ENCODE measurements around the gene HNRNPH1.

The HNRNPH1 gene

DNA sequence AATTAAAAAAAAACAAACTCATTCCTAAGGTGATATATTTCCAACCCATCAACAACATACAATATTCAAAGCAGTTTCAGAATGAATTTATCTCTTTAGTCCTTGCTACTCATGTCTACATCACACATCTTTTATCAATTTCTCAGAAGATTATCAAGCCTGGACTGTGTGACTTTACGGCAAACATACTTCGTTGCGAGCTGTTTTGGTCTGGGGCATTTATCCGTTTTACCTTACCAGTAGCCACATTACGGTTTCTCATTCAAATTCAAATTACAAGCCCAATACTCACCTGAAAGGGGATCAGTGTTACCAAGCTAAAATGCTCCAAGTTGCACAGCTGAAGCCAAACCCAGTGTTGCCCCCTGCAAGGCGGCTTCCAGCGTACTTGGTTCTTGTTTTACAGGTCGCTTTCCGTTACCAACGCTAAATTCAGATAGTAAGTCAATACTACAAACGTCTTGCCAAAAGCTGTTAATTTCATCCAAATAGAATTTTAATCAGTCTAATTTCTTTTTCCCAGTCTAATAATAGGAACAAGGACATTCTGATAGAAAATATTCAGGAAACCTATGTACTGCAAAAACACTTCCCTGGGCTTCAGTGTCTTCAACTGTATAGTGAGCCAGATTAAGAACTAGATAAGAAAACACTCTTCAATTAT, 1.8 kb downstream of the HNRNPH1 start:
- DNase-seq = no peak

DNA sequence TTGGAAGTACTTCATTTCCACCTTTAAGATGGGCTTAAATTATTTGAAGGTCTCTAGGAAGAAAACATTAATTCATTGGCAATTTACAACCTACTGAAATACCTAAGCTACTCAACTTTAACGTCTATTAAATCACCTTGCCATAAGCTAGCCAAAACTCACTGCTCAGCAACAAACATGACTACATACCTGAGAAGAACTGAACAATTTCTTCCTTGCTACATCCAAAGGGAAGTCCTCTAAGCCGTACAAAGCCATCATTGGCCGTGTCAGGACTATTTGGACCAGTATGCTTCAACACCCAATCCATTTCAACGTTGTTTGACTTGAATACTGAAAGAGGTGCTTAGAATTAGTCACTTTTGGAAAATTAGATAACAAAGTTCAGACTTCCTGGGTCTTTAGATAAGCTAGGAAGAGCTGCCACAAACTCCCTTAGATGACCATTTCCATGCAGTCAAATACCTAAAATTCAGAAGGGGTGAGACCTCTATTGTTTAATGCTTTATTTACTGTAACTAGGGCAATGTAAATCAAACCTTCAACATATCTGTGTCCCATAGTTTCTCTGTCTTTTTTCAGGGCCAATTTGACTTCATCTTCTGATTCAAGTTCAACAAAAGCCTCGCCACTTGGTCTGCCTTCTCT, 2.6 kb downstream of the HNRNPH1 start:
- no peak for DNase-seq

DNA sequence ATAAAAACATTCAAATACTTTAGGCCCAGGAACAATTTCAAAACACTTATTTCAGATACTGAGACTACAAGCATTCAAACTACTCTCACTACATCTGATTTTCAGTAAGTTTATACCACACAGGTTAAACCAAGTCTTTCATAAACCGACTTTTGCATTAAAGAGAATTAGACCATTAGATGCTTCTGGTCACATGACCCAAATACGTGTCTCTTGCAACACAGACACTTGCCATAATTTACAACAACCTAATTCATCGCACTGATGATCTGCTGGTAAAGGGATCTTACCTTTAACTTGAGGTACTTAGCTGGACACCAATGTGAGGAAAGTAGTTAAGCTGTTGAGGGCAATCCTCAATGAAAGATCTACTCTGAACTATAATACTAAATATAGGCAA, 3.2 kb downstream of the HNRNPH1 start:
- no peak for DNase-seq

DNA sequence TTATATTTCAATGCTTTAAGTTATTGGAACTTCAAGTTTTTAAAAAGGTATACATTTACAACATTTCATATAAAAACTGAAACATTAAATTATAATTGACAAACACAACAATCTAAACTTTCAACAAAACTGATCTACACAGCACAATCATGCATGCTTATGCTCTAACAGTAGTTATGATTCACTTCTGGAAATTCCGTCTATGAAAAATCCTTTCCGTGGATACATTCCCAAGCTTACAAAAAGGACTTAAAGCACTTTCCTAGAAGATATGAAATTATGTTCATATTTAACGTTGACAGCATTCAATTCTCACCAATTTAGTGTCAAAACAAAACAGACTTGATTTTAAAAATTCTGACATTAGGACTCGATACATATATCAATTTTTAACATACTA, 3.7 kb downstream of the HNRNPH1 start:
- no peak for DNase-seq

DNA sequence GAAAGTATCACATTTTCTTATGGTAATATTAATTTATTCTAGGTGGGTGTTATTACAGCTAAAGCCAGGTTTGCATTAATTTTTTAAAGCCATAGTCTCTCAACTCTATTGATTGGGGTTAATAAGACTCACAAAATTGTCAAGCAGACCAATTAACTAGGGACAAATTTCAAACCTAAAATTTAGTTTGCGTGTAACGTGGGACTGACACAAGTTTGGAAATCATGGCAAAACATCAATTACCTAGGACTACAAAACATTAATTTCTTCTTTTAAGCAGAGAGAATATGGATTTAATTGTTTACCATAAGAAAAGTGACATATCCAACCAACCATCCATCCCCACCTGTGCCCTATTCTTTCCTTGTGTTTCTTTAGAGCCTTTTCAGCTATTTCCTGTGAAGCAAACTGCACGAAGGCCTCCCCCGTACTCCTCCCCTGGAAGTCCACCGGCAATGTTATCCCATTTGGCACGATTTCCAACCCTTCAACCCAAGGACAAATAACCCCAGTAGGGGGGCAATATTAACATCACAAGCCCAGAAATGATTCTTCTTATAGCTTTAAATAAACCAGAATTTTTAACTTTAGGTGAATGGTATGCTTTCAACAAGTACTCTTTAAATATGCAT, 4.4 kb downstream of the HNRNPH1 start:
- no peak for DNase-seq

DNA sequence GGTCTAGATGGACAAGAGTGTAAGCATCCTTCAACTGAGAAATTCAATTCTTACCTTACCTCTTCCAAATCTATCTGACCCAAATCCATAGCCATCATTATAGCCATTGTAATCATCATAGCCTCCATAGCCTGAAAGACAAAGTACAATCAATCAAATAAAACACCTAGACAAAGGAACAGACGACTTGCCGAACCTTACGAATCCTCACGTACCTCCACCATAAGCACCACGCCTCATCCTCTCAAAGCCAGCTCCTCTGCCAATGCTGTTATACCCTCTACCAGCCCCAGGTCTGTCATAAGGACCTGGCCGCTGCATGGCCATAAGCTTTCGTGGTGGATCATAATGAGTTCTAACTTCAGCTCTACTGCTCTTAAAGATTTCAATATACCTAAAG, 5.5 kb downstream of the HNRNPH1 start:
- no peak for DNase-seq

DNA sequence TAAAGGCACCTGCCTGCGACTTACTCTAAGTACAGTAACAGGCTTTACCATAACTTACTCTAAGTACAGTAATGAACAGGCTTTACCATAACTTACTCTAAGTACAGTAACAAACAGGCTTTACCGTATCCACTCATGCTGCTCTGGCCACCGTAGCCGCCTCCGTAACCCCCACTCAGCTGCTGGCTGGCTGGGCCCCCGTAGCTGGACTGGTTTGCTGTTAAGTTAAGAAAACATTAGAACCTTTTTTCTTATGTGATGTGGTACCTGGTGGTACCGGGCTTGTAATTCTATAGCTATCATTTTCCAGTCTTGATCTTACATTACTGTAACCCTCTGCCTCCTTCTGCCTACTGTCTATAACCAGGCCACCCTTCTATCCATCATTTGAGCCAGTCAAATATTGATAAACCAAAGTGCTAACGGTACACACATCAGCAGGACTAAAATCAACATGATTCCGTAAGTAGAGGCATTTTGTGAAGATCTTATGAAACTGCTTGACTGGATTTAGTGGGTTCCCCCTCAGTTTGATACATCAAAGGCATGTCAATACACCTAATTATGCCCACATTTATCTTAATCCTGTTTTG, 7.4 kb downstream of the HNRNPH1 start:
- no peak for DNase-seq

DNA sequence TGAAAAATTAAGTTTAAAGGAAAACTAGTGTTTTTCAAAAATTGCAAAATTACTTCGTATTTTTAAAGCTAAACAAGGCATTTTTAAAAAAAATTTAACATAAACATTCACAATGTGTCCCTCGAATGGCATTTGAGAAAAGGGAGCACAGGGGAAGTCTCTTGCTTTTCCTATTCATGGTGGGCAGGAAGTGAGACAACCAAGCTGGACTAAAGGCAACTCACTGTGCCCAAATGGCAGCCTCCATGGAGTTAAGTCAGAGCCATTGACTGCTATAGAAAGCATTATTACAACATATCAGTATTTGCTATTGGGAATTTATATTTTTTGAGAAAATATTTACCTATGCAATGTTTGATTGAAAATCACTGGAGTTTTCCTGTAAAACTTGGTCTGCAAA, 8.3 kb downstream of the HNRNPH1 start:
- no peak for DNase-seq

DNA sequence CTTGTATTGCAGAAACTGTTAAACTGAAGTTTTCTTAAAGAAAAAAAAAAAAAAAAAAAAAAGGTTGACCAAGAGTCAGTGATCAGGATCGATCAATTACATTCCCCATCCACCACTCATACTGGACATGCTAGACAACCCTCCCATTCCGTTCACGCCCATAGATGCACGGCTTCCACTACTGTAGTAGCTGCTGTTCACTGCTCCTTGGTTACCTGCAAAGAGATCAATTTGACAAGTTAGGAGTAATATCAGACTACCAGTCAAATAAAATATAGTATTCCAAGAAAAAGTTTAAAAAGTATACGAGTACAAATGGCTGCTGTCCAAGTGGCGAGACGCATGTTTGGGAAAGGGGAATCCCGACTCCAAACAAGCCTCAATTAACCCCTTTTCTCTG, 8.7 kb downstream of the HNRNPH1 start:
- DNase-seq = no peak

DNA sequence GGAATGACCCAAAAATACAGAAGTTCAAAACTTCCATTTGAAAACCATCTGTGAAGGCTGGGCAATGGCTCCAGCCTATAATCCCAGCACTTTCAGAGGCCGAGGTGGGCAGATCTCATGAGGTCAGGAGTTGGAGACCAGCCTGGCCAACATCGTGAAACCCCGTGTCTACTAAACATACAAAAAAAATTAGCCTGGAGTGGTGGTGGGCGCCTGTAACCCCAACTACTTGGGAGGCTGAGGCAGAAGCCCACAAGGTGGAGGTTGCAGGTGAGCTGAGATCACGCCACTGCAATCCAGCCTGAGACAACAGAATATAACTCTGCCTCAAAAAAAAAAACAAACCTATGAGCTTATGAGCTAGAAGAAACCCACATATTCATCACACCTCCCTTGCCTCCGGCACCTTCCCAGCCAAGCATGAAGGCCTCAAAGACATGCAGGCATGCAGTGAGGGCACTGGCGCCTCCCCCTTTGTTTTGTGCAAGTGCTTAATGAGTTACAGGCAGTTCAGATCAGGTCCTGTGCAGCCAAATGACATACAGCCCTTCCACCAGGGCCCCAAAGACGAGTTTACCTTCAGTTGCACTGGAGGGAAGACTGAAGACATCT, 9.9 kb downstream of the HNRNPH1 start:
- DNase-seq = no peak

DNA sequence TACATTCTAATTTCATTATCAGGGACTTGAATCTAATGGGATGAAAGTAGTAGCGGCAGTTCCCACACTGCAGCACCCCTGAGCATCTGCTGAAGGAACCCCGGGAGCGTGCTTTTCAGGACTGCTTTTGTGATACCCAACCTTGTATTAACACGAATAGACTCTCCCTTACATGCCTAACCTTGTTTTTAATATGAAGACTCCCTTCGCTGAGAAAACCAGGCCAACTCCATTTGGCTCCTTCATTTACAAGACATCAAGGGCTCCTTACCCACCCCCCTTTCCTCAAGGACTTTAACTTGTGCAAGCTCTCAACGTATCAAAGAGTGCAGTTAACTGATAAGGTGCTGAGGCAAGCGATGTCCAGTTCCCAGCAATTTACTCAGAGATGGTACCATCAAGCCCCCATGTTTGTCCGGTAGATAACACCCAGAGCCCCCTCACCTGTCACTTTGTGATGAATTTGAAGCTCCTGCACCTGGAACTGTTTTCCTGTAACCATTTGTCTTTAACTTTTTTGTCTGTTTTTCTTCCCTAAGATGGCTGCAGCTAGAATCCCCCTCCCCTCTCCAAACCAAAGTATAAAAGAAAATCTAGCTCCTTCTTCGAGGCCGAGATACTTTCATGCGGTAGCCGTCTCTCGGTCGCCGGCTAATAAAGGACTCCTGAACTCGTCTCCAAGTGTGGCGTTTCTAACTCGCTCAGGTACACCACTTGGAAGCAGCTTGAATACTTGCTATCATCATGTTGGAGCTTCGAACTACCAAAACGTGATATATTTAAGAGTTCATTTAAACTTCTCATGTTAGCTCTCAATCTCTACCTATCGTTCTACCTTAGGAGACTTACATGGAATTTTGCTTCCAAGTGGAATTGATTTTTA, 10.7 kb downstream of the HNRNPH1 start:
- DNase-seq = no peak

DNA sequence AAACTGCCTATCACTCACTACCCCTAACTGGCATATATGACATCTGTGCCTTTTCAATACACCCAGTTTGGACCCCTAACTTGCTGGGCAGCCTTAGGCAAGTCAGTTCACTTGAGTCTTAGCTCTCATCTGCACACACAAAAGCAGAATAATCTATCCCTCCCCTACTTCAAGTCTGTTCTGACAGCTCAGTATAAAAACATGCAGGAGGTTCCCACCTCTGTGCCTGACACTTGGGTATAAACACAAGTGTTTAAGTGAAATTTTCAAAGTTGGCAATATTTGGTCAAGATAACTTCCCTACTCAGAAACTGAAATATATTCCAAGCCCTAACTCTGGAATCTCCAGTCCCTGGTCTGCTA, 12.6 kb downstream of the HNRNPH1 start:
- no peak for DNase-seq

DNA sequence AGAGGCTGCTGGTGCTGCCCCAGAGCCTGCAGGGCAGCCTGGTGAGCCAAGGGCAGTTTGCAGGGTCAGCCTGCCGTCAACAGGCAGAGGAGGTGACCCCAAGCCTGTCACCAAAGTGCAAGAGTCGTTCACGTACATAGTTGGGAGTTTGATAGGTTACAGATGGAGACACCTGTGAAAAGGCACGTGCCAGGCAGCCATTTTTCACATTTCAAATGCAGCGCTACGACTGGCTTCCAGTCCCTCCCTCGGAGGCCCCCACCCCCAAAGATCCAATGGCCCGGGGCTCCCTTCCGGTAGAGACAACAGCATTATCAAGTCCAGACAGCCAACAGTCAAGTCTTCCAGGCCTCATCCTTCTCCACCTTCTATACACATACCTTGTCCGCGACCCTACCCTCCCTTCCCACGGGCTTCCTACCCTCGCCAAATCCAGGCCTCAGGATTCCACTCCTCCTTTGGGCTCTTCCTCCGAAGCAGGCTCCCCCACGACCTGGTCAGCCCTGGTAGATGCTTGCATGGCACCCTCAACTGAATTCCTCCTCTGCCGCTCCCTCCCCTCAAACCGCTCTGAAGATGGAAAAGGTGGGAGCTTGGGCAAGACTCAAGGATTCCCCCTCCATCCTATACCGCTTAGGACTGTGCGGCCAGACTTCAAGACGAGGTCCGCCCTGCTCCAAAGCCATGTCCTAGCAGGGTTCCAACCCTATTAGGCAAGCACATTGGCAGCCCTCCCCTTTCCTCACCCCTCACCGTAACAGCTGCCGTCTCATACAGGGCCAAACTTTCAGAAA, 13.2 kb downstream of the HNRNPH1 start:
- DNase-seq = no peak

DNA sequence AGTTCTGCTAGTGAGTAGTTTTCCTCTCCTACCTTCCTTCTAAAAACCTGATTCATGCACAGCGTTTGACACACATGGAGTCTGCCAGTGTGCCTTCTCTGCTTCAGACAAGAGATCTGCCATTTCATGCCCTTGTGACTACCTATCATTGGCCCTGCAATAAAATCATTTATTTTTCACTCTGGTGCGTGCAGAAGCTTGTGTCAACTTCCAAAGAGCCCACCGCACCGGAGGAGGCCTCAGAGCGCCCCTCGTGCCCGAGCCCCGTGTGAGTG, 13.7 kb downstream of the HNRNPH1 start:
- DNase-seq = no peak

DNA sequence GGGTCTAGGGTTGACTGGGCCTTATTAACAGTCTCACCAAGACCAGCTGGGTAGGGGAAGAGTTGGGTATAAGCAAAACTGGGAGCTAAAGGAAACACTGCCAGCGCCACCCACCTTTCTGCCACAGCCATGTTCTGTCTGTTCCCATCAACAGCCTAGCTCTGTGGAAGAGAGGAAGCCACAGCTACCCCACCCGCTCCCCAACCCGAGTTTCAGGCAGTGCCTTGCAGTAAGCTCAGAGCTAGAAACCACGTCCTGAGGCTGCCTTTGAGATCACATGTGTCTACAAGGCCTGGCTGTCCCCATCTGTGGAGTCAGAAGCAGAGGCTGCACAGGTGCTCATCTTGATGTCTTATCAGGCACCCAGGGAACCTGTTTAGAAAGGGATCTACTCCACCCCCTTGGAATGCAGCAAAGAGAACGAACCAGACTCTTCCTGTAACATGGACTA, 15.3 kb downstream of the HNRNPH1 start:
- no peak for DNase-seq

DNA sequence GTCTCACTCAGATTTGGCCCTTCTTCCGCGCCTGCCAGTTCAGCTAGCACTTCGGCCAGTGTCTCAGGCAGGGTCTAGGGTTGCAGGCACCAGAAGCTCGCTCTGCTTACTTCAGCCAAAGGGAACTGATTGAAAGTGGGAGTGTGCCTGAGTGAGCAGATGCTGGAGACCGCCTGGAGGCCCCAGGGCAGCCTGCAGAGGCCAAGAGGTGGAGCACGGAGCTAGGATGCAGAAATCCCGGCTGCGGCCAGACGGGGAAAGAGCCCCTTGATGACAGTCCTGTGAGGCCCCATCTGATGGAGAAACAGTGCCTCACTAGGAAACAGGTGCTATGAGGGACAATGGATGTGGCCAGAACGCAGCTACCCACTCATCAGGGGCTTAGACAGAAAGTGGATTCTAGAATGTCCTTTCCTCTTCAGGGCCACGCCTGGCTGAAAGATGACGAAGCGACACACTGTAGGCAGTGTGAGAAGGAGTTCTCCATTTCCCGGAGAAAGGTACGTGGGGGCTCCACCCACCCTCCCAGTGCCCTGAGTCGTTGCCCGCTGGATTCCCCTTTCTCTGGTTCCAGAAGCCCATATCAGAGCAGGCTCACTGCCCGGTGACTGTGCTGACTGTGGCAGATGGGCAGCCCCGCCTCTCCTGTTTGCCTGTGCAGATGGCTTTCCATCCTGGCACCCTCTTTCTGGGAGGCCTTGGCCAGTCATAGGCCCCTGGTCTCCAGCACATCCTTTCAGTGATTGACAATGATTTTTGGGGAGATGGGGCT, 16.1 kb downstream of the HNRNPH1 start:
- DNase-seq = no peak

DNA sequence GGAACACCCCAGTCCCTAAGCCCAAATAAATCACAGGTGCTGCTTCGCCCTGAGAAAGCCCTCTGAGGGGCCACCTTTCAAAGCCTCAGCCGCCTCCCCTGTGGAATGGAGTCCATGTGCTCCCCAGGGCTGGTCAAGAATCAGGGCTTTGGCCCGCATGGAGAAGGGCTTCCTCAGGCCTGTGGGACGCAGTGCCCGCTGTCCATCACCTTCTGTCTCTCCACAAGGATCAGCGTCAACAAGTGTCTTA, 16.6 kb downstream of the HNRNPH1 start:
- DNase-seq = no peak

DNA sequence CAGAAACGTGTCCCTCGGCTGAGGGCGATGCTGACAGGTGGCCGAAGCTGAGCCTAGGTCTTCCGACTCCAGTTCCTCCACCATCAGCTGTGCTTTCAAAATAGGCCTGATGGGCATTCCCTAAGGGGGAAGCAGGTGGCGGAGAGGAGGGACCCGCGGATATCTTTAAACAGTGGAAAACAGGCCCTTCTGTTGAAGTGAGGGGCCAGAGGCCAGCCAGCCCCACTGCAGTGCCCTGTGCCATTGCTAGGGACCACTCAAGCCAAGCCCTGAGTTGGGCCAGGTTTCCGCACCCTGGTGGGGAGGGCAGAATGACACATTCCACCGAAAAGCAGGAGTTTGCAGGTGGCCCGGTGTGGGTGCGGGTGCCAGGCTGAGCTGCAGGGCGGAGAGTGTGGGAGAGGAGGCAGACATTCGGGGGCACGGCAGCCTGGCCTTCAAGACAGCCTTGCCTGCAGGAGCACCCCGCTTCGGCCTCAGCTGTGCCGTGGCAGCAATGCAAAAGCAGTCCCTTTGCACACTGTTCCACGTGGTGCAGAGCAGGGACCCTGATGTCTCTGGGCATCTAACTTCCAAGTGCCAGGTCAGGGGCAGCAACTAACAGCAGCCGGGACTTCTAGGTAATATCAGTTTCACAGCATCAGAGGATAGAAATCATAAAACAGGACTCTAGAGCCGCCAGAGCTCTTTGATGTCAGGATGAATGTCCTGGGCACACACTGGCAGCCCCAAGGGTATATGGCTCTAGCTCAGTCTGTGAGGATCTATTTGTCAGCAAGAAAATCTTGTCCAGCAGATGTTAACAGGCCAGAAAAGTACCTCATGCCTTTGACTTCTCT, 17.2 kb downstream of the HNRNPH1 start:
- no peak for DNase-seq

DNA sequence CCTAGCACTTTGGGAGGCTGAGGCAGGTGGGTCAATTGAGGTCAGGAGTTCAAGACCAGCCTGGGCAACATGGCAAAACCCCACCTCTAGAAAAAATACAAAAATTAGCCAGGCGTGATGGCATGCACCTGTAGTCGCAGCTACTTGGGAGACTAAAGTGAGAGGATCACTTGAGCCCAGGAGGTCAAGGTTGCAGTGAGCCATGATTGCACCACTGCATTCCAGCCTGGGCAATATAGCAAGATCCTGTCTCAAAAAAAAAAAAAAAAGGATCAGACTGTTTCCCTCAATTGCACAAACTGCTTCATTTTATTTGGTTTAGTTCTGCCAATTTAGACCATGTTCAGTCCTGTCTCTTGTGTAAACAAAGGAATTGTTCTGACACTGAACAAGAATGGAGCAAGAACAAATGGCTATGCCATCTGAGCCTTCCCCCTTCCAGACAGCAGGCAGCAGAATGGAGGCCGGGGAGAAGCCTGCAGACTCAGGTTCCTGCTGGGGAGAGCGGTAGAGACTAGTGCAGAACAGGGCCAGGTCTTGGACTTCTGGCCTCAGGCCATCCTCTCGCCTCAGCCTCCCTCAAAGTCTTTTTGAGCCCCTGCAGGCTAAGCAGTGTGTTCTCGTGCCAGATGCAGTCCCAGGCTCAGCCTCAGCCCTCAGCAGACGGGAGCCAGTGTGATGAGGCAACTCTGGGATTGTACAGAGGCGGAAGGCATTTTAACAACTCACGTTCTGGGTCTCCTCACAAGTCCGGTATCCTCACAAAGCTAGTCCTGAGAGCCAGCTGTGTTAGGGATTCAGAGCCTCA, 18.2 kb downstream of the HNRNPH1 start:
- DNase-seq = no peak

DNA sequence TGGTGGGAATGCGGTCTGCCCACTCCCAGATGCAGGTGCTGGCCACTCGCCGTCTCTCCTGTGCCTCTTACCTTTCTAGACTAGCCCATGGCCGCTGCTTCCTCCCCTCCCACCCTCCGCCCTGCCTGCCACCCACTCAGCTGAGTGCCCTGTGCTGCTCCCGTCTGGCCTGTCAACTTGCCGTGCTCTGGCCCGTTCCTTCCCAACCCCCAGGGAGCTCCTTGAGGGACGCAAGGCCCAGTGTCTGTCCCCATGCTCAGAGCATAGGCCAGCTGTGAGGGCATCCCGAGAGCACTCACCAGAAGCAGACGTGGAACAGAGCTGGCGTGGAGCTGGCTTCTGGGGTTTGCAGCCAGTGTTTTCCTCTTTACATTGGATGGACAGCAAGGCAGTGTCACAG, 20.2 kb downstream of the HNRNPH1 start:
- DNase-seq = no peak

Data from NCI-H748 treated with DMSO at 0.1 percent for 48 hours (cell line).